DND-41 (cell line): ENCODE data around the gene TBCA.

Experiments
- ATAC-seq: fragments of 200-7000 bp; cut with Tn5 transposase; 3 replicates; pipeline ENCODE4 v1.9.1; 2021; ENCODE audit warnings: low read depth; ENCODE audit not compliant: insufficient read depth
- DNase-seq: peaks from one replicate; pipeline ENCODE4 v3.0.0-alpha.2; 2020
- H2AFZ ChIP-seq: 2 replicates; pipeline ENCODE4 v1.6.0; 2012; ENCODE audit warnings: low read depth, low read length
- H3K27ac ChIP-seq: 2 replicates; pipeline ENCODE4 v1.5.1; 2012; ENCODE audit warnings: low read length, inconsistent platforms
- H3K27me3 ChIP-seq: fragments of 200-600 bp; sonication (generic); 2 replicates; pipeline ENCODE4 v1.6.0; 2012; ENCODE audit warnings: low read length, mild to moderate bottlenecking, inconsistent platforms; ENCODE audit not compliant: insufficient read depth, poor library complexity
- H3K36me3 ChIP-seq: 2 replicates; pipeline ENCODE4 v1.5.1; 2012; ENCODE audit warnings: low read length, inconsistent platforms; ENCODE audit not compliant: insufficient read depth
- H3K4me1 ChIP-seq: 2 replicates; pipeline ENCODE4 v1.5.1; 2012; ENCODE audit warnings: mild to moderate bottlenecking, low read length; ENCODE audit not compliant: insufficient read depth
- H3K4me2 ChIP-seq: 2 replicates; pipeline ENCODE4 v1.6.0; 2012; ENCODE audit warnings: mild to moderate bottlenecking, moderate library complexity, low read length, inconsistent platforms; ENCODE audit not compliant: insufficient read depth
- H3K4me3 ChIP-seq, 2 experiments: fragments of 200-600 bp in 1 of 2; shearing (Covaris generic) in 1 of 2; 2 replicates each; pipeline ENCODE4 v1.5.1; 2012 to 2016; ENCODE audit warnings: inconsistent platforms in 2 of 2, low read length in 2 of 2, mild to moderate bottlenecking in 2 of 2, low read depth in 1 of 2, moderate library complexity in 1 of 2
- H3K79me2 ChIP-seq: 2 replicates; pipeline ENCODE4 v1.6.0; 2012; ENCODE audit warnings: low read length, inconsistent platforms; ENCODE audit not compliant: insufficient read depth
- H3K9ac ChIP-seq: 2 replicates; pipeline ENCODE4 v1.6.0; 2012; ENCODE audit warnings: low read depth, mild to moderate bottlenecking, inconsistent platforms, low read length, moderate library complexity
- H3K9me3 ChIP-seq: 2 replicates; pipeline ENCODE4 v1.5.1; 2012; ENCODE audit warnings: low read length, moderate library complexity, mild to moderate bottlenecking, inconsistent platforms; ENCODE audit not compliant: insufficient read depth, severe bottlenecking
- H4K20me1 ChIP-seq: 2 replicates; pipeline ENCODE4 v1.6.0; 2012; ENCODE audit warnings: low read length; ENCODE audit not compliant: insufficient read depth
- EZH2 ChIP-seq: IDR thresholded peaks from 3 replicates; pipeline ENCODE4 v1.6.1; 2012; ENCODE audit warnings: borderline replicate concordance, low read depth, mild to moderate bottlenecking, moderate library complexity, low read length, inconsistent platforms; ENCODE audit not compliant: severe bottlenecking
- TF ChIP-seq, protein P1 (sequence below): IDR thresholded peaks from 2 replicates; pipeline ENCODE4 v1.5.1; 2012; ENCODE audit warnings: borderline replicate concordance, low read length, moderate library complexity, mild to moderate bottlenecking; ENCODE audit not compliant: poor library complexity, severe bottlenecking; ENCODE audit errors: extremely low read depth

The TBCA gene

DNA sequence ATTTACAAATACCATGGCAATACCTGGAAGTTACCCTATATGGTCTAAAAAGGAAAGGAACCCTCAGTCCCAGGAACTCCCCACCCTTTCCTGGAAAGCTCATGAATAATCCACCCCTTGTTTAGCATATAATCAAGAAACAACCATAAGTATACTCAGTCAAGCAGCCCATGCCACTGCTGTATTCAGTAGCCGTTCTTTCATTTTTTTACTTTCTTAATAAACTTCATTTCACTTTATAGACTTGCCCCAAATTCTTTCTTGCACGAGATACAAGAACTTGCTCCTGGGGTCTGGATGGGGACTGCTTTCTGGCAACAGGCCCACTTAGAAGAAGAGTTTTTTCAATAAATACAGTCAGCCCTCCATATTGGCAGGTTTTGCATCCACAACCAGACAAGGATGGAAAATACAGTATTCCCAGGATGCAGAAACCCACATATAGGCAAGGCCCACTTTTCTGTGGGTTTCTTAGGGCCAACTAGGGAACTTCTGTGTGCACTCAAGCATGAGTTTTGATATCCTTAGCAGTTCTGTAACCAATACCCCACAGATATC lies 2.8 kb upstream of the TBCA start:
- Histone ChIP-seq H3K4me3 (no peak overlapping the region), H3K9me3 (no peaks in the 10 kb centered on the region), H3K4me1 (peaks cover 22% of the 10 kb centered on the region), H3K27ac (no peak overlapping the region), H3K36me3 (peaks cover 8% of the 10 kb centered on the region), H3K79me2 (peaks cover 22% of the 10 kb centered on the region), H2AFZ (no peak overlapping the region), H4K20me1 (peaks cover 17% of the 10 kb centered on the region), H3K4me2 (no peak overlapping the region), H3K27me3 (no peaks in the 10 kb centered on the region), H3K9ac (no peak overlapping the region)
- DNase-seq (no peak), ATAC-seq (no peak)
- no peak for TF ChIP-seq EZH2
- TF ChIP-seq, protein P1, sequence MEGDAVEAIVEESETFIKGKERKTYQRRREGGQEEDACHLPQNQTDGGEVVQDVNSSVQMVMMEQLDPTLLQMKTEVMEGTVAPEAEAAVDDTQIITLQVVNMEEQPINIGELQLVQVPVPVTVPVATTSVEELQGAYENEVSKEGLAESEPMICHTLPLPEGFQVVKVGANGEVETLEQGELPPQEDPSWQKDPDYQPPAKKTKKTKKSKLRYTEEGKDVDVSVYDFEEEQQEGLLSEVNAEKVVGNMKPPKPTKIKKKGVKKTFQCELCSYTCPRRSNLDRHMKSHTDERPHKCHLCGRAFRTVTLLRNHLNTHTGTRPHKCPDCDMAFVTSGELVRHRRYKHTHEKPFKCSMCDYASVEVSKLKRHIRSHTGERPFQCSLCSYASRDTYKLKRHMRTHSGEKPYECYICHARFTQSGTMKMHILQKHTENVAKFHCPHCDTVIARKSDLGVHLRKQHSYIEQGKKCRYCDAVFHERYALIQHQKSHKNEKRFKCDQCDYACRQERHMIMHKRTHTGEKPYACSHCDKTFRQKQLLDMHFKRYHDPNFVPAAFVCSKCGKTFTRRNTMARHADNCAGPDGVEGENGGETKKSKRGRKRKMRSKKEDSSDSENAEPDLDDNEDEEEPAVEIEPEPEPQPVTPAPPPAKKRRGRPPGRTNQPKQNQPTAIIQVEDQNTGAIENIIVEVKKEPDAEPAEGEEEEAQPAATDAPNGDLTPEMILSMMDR = no peak

DNA sequence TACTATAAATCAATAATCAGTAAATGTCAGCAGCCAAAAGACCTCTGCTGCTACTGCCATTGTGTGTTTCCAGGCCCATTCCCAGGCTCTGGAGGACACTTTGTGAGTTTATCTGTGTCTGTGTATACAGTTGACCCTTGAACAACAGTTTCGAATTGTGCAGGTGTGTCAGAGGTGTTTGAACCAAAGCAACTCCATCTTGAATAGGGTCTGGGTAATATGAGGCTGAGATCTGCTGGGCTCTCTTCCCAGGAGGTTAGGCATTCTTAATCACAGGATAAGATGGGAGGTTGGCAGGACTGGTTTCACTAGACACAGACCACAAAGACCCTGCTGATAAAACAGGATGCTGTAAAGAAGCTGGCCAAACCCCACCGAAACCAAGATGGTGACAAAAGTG lies 2.3 kb upstream of the TBCA start:
- H2AFZ ChIP-seq = no peak overlapping the region
- H3K4me1 ChIP-seq = peaks cover 27% of the 10 kb centered on the region

DNA sequence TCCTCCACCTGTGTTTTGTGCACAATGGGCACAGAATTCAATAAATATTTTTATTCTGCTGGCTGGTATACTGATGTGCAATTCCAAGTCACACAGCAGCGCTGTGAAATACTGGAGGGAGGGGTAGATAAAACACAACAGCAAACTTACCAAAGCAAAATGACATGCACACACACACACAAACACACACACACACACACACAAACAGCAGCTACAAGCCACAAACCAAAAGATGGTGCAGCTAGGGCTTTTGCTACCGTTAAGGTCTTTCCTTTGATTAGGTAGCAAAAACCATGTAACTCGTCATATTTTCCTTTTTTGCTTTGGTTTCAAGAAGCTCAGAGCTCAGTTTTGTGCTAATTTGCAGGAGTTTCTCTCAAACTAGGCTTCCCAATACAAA lies 1.8 kb upstream of the TBCA start:
- Histone ChIP-seq H3K27me3 (no peaks in the 10 kb centered on the region), H3K36me3 (peaks cover 18% of the 10 kb centered on the region), H3K27ac (no peak overlapping the region), H3K4me1 (peaks cover 32% of the 10 kb centered on the region), H3K4me3 (no peak overlapping the region), H2AFZ (no peak overlapping the region), H4K20me1 (peaks cover 27% of the 10 kb centered on the region), H3K79me2 (peaks cover 32% of the 10 kb centered on the region), H3K4me2 (no peak overlapping the region), H3K9me3 (no peaks in the 10 kb centered on the region), H3K9ac (no peak overlapping the region)
- TF ChIP-seq EZH2 = no peak
- TF ChIP-seq, protein P1 = no peak
- ATAC-seq (no peak), DNase-seq (no peak)

More for the DNA sequence above, 2.3 kb upstream of the TBCA start:
- TF ChIP-seq, protein P1 = no peak
- no peak for TF ChIP-seq EZH2
- DNase-seq (no peak), ATAC-seq (no peak)
- Histone ChIP-seq H3K4me3 (no peak overlapping the region), H3K9me3 (no peaks in the 10 kb centered on the region), H3K27me3 (no peaks in the 10 kb centered on the region), H3K36me3 (peaks cover 13% of the 10 kb centered on the region), H4K20me1 (peaks cover 23% of the 10 kb centered on the region), H3K4me2 (no peak overlapping the region), H3K9ac (no peak overlapping the region), H3K79me2 (peaks cover 27% of the 10 kb centered on the region), H3K27ac (no peak overlapping the region)

DNA sequence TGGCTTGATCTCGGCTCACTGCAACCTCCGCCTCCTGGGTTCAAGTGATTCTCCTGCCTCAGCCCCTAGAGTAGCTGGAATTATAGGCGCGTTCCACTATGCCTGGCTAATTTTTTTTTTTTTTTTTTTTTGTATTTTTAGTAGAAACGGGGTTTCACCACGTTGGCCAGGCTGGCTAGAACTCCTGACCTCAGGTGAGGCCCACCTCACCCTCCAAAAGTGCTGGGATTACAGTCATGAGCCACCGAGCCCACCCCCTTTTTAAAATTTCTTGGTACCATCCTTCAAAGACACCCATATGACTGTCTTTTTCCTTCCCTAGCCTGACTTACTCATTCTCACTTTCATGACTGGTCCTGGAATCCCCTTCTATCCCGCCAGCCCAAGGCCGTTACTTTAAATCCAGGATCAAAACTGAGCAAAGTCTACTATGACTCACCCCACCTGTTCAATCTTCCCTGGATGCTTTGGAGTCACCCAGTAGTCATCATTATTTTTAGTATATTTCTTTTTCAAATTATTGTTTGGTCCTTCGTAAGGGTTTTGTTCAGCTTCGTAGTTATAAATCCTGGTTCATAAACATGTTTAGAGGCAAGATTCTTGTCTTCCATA lies 1.2 kb upstream of the TBCA start:
- no peaks in the 10 kb centered on the region for H3K27me3 ChIP-seq
- H3K9ac ChIP-seq = no peak overlapping the region; the same call in 1 of the 2 replicates
- H3K79me2 ChIP-seq = peaks cover 38% of the 10 kb centered on the region
- H3K4me1 ChIP-seq = peaks cover 34% of the 10 kb centered on the region
- no peak overlapping the region for H3K4me3 ChIP-seq
- no peak overlapping the region for H3K27ac ChIP-seq
- H2AFZ ChIP-seq = 0 out of 2 replicates have a peak overlapping the region, but pooled peaks have one; percentile 89
- no peak for DNase-seq
- TF ChIP-seq EZH2 = no peak
- TF ChIP-seq, protein P1 = no peak
- H3K9me3 ChIP-seq = no peaks in the 10 kb centered on the region
- no peak overlapping the region for H3K4me2 ChIP-seq
- peaks cover 23% of the 10 kb centered on the region for H3K36me3 ChIP-seq
- no peak for ATAC-seq
- H4K20me1 ChIP-seq = peaks cover 29% of the 10 kb centered on the region
